HG02840 (cell line): ENCODE results near the gene PIGO.

Experiments used
- ATAC-seq: cut with Tn5 transposase; IDR thresholded peaks from one replicate; pipeline ENCODE4 v1.9.1; 2021; ENCODE audit warnings: mild to moderate bottlenecking, moderate library complexity, moderate number of reproducible peaks; ENCODE audit not compliant: unreplicated experiment, low FRiP score

The PIGO gene

GRCh38 chr9:35073279-35073612 is 23.1 kb downstream of the PIGO start:
- ATAC-seq = no peak

- ATAC-seq = peak; percentile 88
Observed at GRCh38 chr9:35072461-35073278, 23.7 kb downstream of the PIGO start, which contains the start of gene VCP. VCP (minus strand) TSS chr9:35072625; CDS start chr9:35072353, 272 bp downstream.

GRCh38 chr9:35071814-35072460 is 24.5 kb downstream of the PIGO start:
- peak; percentile 56 for ATAC-seq

- no peak for ATAC-seq
Observed at GRCh38 chr9:35070823-35071813, 25.3 kb downstream of the PIGO start.

- no peak for ATAC-seq
Observed at GRCh38 chr9:35069020-35069419, 27.4 kb downstream of the PIGO start.

GRCh38 chr9:35067056-35067455 is 29.3 kb downstream of the PIGO start:
- no peak for ATAC-seq

- no peak for ATAC-seq
Observed at GRCh38 chr9:35060548-35061207, 35.7 kb downstream of the PIGO start.

- ATAC-seq = no peak
Observed at GRCh38 chr9:35059438-35059837, 37.0 kb downstream of the PIGO start.

- ATAC-seq = no peak
Observed at GRCh38 chr9:35057271-35057620, 39.1 kb downstream of the PIGO start.

- ATAC-seq = no peak
Observed at GRCh38 chr9:35056571-35057270, 39.7 kb downstream of the PIGO start.

- no peak for ATAC-seq
Observed at GRCh38 chr9:35054871-35055644, 41.3 kb downstream of the PIGO start.

GRCh38 chr9:35054185-35054835 is 42.1 kb downstream of the PIGO start:
- ATAC-seq = no peak

- no peak for ATAC-seq
Observed at GRCh38 chr9:35051069-35051967, 45.1 kb downstream of the PIGO start.

- ATAC-seq = no peak
Observed at GRCh38 chr9:35048511-35048910, 47.9 kb downstream of the PIGO start.

- ATAC-seq = no peak
Observed at GRCh38 chr9:35044071-35044470, 52.3 kb downstream of the PIGO start.

- ATAC-seq = no peak
Observed at GRCh38 chr9:35042891-35043545, 53.4 kb downstream of the PIGO start.

- no peak for ATAC-seq
Observed at GRCh38 chr9:35042081-35042604, 54.2 kb downstream of the PIGO start.
